T-helper 1 cell treated with Interleukin-12 subunit alpha and Interleukin-12 subunit beta and Interleukin-4 antibody, amounts not matched to agents 30 μg/mL and 1 μg/mL, for 36 hours (primary cell): ENCODE data around the gene FGGY.

Source experiments
- H3K27ac Mint-ChIP-seq: one replicate; pipeline ENCODE4 v1.8.0; 2021; ENCODE audit warnings: mild to moderate bottlenecking, mixed read lengths
- H3K27me3 Mint-ChIP-seq: one replicate; pipeline ENCODE4 v1.8.0; 2021; ENCODE audit warnings: low read depth, mixed read lengths
- H3K36me3 Mint-ChIP-seq: one replicate; pipeline ENCODE4 v1.8.0; 2021; ENCODE audit warnings: low read depth, mixed read lengths
- H3K4me1 Mint-ChIP-seq: one replicate; pipeline ENCODE4 v1.8.0; 2021; ENCODE audit warnings: low read depth, mixed read lengths
- H3K4me3 Mint-ChIP-seq: one replicate; pipeline ENCODE4 v1.8.0; 2021; ENCODE audit warnings: mild to moderate bottlenecking, moderate library complexity, mixed read lengths
- H3K9me3 Mint-ChIP-seq: one replicate; pipeline ENCODE4 v1.8.0; 2021; ENCODE audit warnings: mixed read lengths

The FGGY gene

GRCh38 chr1:59272507-59272906 is 24.4 kb upstream of the FGGY start:
- no peak overlapping the region for H3K27ac Mint-ChIP-seq
- no peaks in the 10 kb centered on the region for H3K9me3 Mint-ChIP-seq
- no peak overlapping the region for H3K4me3 Mint-ChIP-seq
- peaks cover 2% of the 10 kb centered on the region for H3K36me3 Mint-ChIP-seq
- peaks cover 16% of the 10 kb centered on the region for H3K4me1 Mint-ChIP-seq
- H3K27me3 Mint-ChIP-seq, result peaks cover 5% of the 10 kb centered on the region

- Mint-ChIP-seq H3K4me1 (peaks cover 19% of the 10 kb centered on the region), H3K27me3 (peaks cover 17% of the 10 kb centered on the region), H3K9me3 (no peaks in the 10 kb centered on the region), H3K27ac (no peak overlapping the region), H3K4me3 (no peak overlapping the region), H3K36me3 (no peaks in the 10 kb centered on the region)
These were observed 20.4 kb upstream of the FGGY start for GRCh38 chr1:59276439-59276851.

GRCh38 chr1:59278780-59279354 is 18.0 kb upstream of the FGGY start:
- Mint-ChIP-seq H3K36me3 (peaks cover under 1% of the 10 kb centered on the region), H3K4me1 (peaks cover 9% of the 10 kb centered on the region), H3K27ac (no peak overlapping the region)

GRCh38 chr1:59279645-59280044 is 17.2 kb upstream of the FGGY start:
- no peaks in the 10 kb centered on the region for H3K9me3 Mint-ChIP-seq
- H3K27me3 Mint-ChIP-seq, result peaks cover 43% of the 10 kb centered on the region
- H3K4me1 Mint-ChIP-seq, result peaks cover 9% of the 10 kb centered on the region
- peaks cover 2% of the 10 kb centered on the region for H3K36me3 Mint-ChIP-seq
- H3K27ac Mint-ChIP-seq, result no peak overlapping the region
- no peak overlapping the region for H3K4me3 Mint-ChIP-seq

More at GRCh38 chr1:59278780-59279354, 18.0 kb upstream of the FGGY start:
- Mint-ChIP-seq H3K4me3 (no peak overlapping the region), H3K27me3 (peaks cover 35% of the 10 kb centered on the region), H3K9me3 (no peaks in the 10 kb centered on the region)

GRCh38 chr1:59282951-59283350 is 13.9 kb upstream of the FGGY start:
- no peak overlapping the region for H3K27ac Mint-ChIP-seq
- H3K27me3 Mint-ChIP-seq, result peaks cover 63% of the 10 kb centered on the region
- peaks cover 3% of the 10 kb centered on the region for H3K4me1 Mint-ChIP-seq
- no peak overlapping the region for H3K4me3 Mint-ChIP-seq
- peaks cover 2% of the 10 kb centered on the region for H3K36me3 Mint-ChIP-seq
- no peaks in the 10 kb centered on the region for H3K9me3 Mint-ChIP-seq

- peaks cover 3% of the 10 kb centered on the region for H3K4me1 Mint-ChIP-seq
- no peak overlapping the region for H3K27ac Mint-ChIP-seq
- no peak overlapping the region for H3K4me3 Mint-ChIP-seq
- no peaks in the 10 kb centered on the region for H3K9me3 Mint-ChIP-seq
- H3K27me3 Mint-ChIP-seq, result peaks cover 53% of the 10 kb centered on the region
- peaks cover 2% of the 10 kb centered on the region for H3K36me3 Mint-ChIP-seq
These were observed 11.2 kb upstream of the FGGY start for GRCh38 chr1:59285691-59286090.

GRCh38 chr1:59288046-59288445 is 8.8 kb upstream of the FGGY start:
- H3K36me3 Mint-ChIP-seq, result peaks cover 2% of the 10 kb centered on the region
- H3K4me1 Mint-ChIP-seq, result peaks cover 22% of the 10 kb centered on the region
- H3K27ac Mint-ChIP-seq, result no peak overlapping the region
- H3K4me3 Mint-ChIP-seq, result no peak overlapping the region
- peaks cover 42% of the 10 kb centered on the region for H3K27me3 Mint-ChIP-seq
- no peaks in the 10 kb centered on the region for H3K9me3 Mint-ChIP-seq

- peaks cover 27% of the 10 kb centered on the region for H3K27me3 Mint-ChIP-seq
- no peak overlapping the region for H3K27ac Mint-ChIP-seq
- peaks cover 28% of the 10 kb centered on the region for H3K4me1 Mint-ChIP-seq
- no peaks in the 10 kb centered on the region for H3K9me3 Mint-ChIP-seq
- H3K4me3 Mint-ChIP-seq, result no peak overlapping the region
- no peaks in the 10 kb centered on the region for H3K36me3 Mint-ChIP-seq
These were observed 7.3 kb upstream of the FGGY start for GRCh38 chr1:59289570-59289969.

- H3K9me3 Mint-ChIP-seq, result no peaks in the 10 kb centered on the region
- peaks cover 34% of the 10 kb centered on the region for H3K4me1 Mint-ChIP-seq
- no peaks in the 10 kb centered on the region for H3K36me3 Mint-ChIP-seq
- no peak overlapping the region for H3K27ac Mint-ChIP-seq
- peaks cover 19% of the 10 kb centered on the region for H3K27me3 Mint-ChIP-seq
- H3K4me3 Mint-ChIP-seq, result no peak overlapping the region
These were observed 6.5 kb upstream of the FGGY start for GRCh38 chr1:59290193-59290949.

- Mint-ChIP-seq H3K27ac (no peak overlapping the region), H3K36me3 (no peaks in the 10 kb centered on the region), H3K9me3 (no peaks in the 10 kb centered on the region), H3K27me3 (peaks cover 10% of the 10 kb centered on the region), H3K4me3 (no peak overlapping the region), H3K4me1 (peaks cover 36% of the 10 kb centered on the region)
These were observed 5.3 kb upstream of the FGGY start for GRCh38 chr1:59291561-59291960.

- Mint-ChIP-seq H3K27me3 (peaks cover 4% of the 10 kb centered on the region), H3K4me3 (peak overlapping the region; percentile 32), H3K36me3 (no peaks in the 10 kb centered on the region), H3K27ac (peak overlapping the region; percentile 73), H3K4me1 (peaks cover 42% of the 10 kb centered on the region), H3K9me3 (no peaks in the 10 kb centered on the region)
These were observed 4.3 kb upstream of the FGGY start for GRCh38 chr1:59292562-59292961.

GRCh38 chr1:59293206-59293605 is 3.7 kb upstream of the FGGY start:
- H3K4me3 Mint-ChIP-seq, result no peak overlapping the region
- no peaks in the 10 kb centered on the region for H3K9me3 Mint-ChIP-seq
- no peak overlapping the region for H3K27ac Mint-ChIP-seq
- no peaks in the 10 kb centered on the region for H3K27me3 Mint-ChIP-seq
- no peaks in the 10 kb centered on the region for H3K36me3 Mint-ChIP-seq
- H3K4me1 Mint-ChIP-seq, result peaks cover 47% of the 10 kb centered on the region

- no peak overlapping the region for H3K4me3 Mint-ChIP-seq
- no peaks in the 10 kb centered on the region for H3K27me3 Mint-ChIP-seq
- no peak overlapping the region for H3K27ac Mint-ChIP-seq
- H3K4me1 Mint-ChIP-seq, result peaks cover 52% of the 10 kb centered on the region
- no peaks in the 10 kb centered on the region for H3K36me3 Mint-ChIP-seq
- no peaks in the 10 kb centered on the region for H3K9me3 Mint-ChIP-seq
These were observed 3.0 kb upstream of the FGGY start for GRCh38 chr1:59293849-59294248.

GRCh38 chr1:59294423-59294822 is 2.5 kb upstream of the FGGY start:
- peaks cover 54% of the 10 kb centered on the region for H3K4me1 Mint-ChIP-seq
- no peaks in the 10 kb centered on the region for H3K27me3 Mint-ChIP-seq
- H3K9me3 Mint-ChIP-seq, result no peaks in the 10 kb centered on the region
- H3K27ac Mint-ChIP-seq, result no peak overlapping the region
- no peaks in the 10 kb centered on the region for H3K36me3 Mint-ChIP-seq
- no peak overlapping the region for H3K4me3 Mint-ChIP-seq

- peaks cover 53% of the 10 kb centered on the region for H3K4me1 Mint-ChIP-seq
- H3K9me3 Mint-ChIP-seq, result peaks cover 4% of the 10 kb centered on the region
- H3K36me3 Mint-ChIP-seq, result peaks cover 2% of the 10 kb centered on the region
- H3K27me3 Mint-ChIP-seq, result no peaks in the 10 kb centered on the region
- H3K27ac Mint-ChIP-seq, result peak overlapping the region; percentile 55
- H3K4me3 Mint-ChIP-seq, result peak overlapping the region; percentile 66
These were observed 1.3 kb upstream of the FGGY start for GRCh38 chr1:59295618-59296017.
